ENCODE results near the gene PTPN1. TPM values are rescaled to one million over a fixed set of nuclear protein-coding genes. Genes with fewer than 3 reads are reported as not detected.

PTPN1 gene
- polyA plus RNA-seq, 1 of the 3 experiments (the other 2 are of a cell fraction), result 23.6 TPM

DNA sequence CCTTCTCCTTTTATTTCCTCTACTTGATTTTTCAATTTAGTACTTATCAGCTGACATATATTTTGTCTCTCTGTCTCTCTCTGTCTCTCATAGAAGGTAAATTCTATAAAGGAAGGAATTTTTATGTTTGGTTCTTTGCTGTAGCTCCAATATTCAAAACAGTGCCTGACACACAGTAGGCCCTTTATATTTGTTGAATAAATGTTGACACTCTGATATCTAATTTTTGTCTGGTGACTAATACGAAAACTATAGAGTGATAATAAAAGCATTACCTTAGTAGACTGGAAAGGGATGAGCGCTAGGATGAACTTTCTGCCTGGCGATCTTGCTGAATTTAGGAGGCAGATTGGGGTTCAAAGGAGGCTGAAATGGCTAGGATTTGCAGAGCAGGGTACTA, 42.8 kb downstream of the PTPN1 start:
- no peaks in the 10 kb centered on the region for H3K9me3 ChIP-seq
- DNase-seq, result no peak
- H3K27ac ChIP-seq (ENCODE audit: low read depth in 2 of 2, low read length in 1 of 2), result no peak overlapping the region
- POLR2A ChIA-PET, result no interaction called here
- TF ChIP-seq FOSL2 (IDR thresholded peaks at IDR 0.05; ENCODE audit: borderline replicate concordance, low read depth), result no peak
- TF ChIP-seq TCF12 (IDR thresholded peaks at IDR 0.05), result no peak
- no peak for TF ChIP-seq GATA2 (CRISPR knock-in tag; IDR thresholded peaks at IDR 0.05)
- TF ChIP-seq EZH2phosphoT487 (IDR thresholded peaks at IDR 0.05; ENCODE audit: borderline replicate concordance, low read depth), result no peak
- TF ChIP-seq NRF1 (IDR thresholded peaks at IDR 0.05; ENCODE audit: low read depth, low read length), result no peak
- TF ChIP-seq JUND (IDR thresholded peaks at IDR 0.05), result no peak
- no peak for TF ChIP-seq POLR2AphosphoS5 (IDR thresholded peaks at IDR 0.05; ENCODE audit: low read depth, low read length)
- TF ChIP-seq, protein P1, sequence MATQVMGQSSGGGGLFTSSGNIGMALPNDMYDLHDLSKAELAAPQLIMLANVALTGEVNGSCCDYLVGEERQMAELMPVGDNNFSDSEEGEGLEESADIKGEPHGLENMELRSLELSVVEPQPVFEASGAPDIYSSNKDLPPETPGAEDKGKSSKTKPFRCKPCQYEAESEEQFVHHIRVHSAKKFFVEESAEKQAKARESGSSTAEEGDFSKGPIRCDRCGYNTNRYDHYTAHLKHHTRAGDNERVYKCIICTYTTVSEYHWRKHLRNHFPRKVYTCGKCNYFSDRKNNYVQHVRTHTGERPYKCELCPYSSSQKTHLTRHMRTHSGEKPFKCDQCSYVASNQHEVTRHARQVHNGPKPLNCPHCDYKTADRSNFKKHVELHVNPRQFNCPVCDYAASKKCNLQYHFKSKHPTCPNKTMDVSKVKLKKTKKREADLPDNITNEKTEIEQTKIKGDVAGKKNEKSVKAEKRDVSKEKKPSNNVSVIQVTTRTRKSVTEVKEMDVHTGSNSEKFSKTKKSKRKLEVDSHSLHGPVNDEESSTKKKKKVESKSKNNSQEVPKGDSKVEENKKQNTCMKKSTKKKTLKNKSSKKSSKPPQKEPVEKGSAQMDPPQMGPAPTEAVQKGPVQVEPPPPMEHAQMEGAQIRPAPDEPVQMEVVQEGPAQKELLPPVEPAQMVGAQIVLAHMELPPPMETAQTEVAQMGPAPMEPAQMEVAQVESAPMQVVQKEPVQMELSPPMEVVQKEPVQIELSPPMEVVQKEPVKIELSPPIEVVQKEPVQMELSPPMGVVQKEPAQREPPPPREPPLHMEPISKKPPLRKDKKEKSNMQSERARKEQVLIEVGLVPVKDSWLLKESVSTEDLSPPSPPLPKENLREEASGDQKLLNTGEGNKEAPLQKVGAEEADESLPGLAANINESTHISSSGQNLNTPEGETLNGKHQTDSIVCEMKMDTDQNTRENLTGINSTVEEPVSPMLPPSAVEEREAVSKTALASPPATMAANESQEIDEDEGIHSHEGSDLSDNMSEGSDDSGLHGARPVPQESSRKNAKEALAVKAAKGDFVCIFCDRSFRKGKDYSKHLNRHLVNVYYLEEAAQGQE (IDR thresholded peaks at IDR 0.05; ENCODE audit: low read depth, low read length), result no peak
- no peak for TF ChIP-seq EP300 (IDR thresholded peaks at IDR 0.05; ENCODE audit: borderline replicate concordance in 1 of 2, low read depth in 1 of 2, low read length in 1 of 2)
- TF ChIP-seq RFX5 (IDR thresholded peaks at IDR 0.05; ENCODE audit: low read length), result no peak
- TF ChIP-seq, protein P2, sequence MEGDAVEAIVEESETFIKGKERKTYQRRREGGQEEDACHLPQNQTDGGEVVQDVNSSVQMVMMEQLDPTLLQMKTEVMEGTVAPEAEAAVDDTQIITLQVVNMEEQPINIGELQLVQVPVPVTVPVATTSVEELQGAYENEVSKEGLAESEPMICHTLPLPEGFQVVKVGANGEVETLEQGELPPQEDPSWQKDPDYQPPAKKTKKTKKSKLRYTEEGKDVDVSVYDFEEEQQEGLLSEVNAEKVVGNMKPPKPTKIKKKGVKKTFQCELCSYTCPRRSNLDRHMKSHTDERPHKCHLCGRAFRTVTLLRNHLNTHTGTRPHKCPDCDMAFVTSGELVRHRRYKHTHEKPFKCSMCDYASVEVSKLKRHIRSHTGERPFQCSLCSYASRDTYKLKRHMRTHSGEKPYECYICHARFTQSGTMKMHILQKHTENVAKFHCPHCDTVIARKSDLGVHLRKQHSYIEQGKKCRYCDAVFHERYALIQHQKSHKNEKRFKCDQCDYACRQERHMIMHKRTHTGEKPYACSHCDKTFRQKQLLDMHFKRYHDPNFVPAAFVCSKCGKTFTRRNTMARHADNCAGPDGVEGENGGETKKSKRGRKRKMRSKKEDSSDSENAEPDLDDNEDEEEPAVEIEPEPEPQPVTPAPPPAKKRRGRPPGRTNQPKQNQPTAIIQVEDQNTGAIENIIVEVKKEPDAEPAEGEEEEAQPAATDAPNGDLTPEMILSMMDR (IDR thresholded peaks at IDR 0.05), result no peak
- TF ChIP-seq, protein P3, sequence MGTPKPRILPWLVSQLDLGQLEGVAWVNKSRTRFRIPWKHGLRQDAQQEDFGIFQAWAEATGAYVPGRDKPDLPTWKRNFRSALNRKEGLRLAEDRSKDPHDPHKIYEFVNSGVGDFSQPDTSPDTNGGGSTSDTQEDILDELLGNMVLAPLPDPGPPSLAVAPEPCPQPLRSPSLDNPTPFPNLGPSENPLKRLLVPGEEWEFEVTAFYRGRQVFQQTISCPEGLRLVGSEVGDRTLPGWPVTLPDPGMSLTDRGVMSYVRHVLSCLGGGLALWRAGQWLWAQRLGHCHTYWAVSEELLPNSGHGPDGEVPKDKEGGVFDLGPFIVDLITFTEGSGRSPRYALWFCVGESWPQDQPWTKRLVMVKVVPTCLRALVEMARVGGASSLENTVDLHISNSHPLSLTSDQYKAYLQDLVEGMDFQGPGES (IDR thresholded peaks at IDR 0.05; ENCODE audit: low read depth, low read length), result no peak
- TF ChIP-seq RCOR1 (IDR thresholded peaks at IDR 0.05; ENCODE audit: low read length), result no peak
- TF ChIP-seq GABPA (IDR thresholded peaks at IDR 0.05; ENCODE audit: low read depth), result no peak
- TF ChIP-seq NFIC (IDR thresholded peaks at IDR 0.05; ENCODE audit: borderline replicate concordance), result no peak
- H3K4me1 ChIP-seq (ENCODE audit: control insufficient read depth in 1 of 2, insufficient read depth in 2 of 2, low read depth in 1 of 2, low read length in 1 of 2), result no peaks in the 10 kb centered on the region; a peak in 1 of 4 replicates
- no peak overlapping the region for H3K4me2 ChIP-seq
- peaks cover 77% of the 10 kb centered on the region for H3K79me2 ChIP-seq (ENCODE audit: insufficient read depth)
- no peak overlapping the region for H3K4me3 ChIP-seq (ENCODE audit: low read depth in 2 of 2, low read length in 1 of 2)
- H2AFZ ChIP-seq (ENCODE audit: low read depth), result no peak overlapping the region
- 94% methylated on average over 3 of the region's 3 CpGs for WGBS (ENCODE audit: low lambda C conversion rate)
- H3K9me2 ChIP-seq, result no peaks in the 10 kb centered on the region
- H3F3A ChIP-seq (replicated peaks; ENCODE audit: insufficient read depth), result peaks cover 9% of the 10 kb centered on the region
- CTCF ChIA-PET, result interaction anchor here (0.8 kb wide), 1 partner anchor 16 kb away, joined by 3 read pairs; no protein-coding TSS in a partner anchor
- H3K9ac ChIP-seq, result no peak overlapping the region
- peaks cover 8 to 28% of the 10 kb centered on the region in 2 experiments for H3K36me3 ChIP-seq (replicated peaks in 1 of 2; ENCODE audit: control insufficient read depth in 1 of 2, insufficient read depth in 2 of 2, low read length in 1 of 2)
- H3K27me3 ChIP-seq (ENCODE audit: insufficient read depth), result no peaks in the 10 kb centered on the region
- H4K20me1 ChIP-seq (ENCODE audit: insufficient read depth), result no peaks in the 10 kb centered on the region; the same call in 1 of the 2 replicates
